ENCODE measurements around the gene TSPEAR.
"Not testable (repeated sequence)": the region's sequence is repeated elsewhere in the genome, so short reads cannot be mapped to it uniquely, and the experiment has no call there.

The TSPEAR gene

GRCh38 chr21:44623575-44623974 lies 87.8 kb downstream of the TSPEAR start:
- DNase-seq: no peak

- no peak for DNase-seq
These were observed 91.5 kb downstream of the TSPEAR start for GRCh38 chr21:44619886-44620285.

DNA sequence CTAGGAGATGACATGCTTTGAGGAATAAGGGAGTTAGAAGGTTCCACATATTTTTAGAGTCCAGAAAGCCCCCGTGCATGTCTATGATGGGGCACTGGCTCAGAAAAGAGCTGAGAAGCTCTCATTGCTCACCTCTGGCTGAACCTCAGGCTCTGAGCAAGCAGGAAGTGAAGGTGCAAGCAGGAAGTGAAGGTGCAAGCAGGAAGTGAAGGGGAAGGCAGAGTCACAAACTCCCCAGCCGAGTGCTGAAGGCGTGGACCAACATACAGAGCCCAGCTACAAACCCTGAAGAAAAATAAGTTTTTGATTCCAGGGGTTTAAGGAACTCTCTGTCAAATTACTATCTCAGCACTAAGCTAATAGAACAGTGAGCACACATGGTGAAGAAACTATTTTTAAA lies 92.5 kb downstream of the TSPEAR start:
- no peak for DNase-seq

DNA sequence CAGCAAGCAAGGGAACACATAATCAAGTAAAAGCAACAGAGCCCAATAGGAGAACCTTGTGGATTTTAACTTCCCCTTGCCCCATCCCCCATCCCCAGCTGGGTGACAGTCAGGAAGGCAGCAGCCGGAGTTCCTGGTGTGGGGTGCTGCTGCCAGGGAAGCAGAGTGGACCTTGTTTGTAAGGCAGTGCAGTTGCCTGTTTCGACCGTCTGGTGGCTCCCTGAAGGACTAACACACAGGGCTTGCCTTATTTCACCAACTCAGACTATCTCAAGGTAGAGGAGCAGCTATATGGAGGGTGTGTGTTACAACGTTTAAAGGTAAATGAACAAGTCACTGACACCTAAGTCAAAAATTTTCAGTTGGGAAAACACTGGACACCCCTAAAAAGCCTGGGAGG lies 92.9 kb downstream of the TSPEAR start:
- no peak for DNase-seq

DNA sequence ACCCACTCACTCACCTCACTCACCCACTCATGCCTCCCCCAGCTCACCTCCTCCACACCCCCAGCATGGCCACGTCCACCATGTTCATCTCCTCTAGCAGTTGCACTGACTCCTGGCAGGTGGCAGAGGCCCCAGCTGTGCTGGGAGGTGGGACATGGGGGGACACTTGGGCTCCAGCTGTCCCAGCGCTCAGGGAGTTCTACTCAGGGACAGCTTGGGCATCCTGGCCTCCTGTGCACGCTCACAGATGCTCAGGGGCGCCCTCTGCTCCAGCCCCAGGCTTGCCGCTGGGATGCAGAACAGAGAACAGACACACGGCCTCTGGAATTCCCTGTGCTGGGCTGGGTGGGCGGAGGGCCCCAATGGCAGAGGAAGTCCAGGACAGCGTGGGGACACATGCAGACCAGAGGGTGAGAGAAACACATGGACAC lies 94.3 kb downstream of the TSPEAR start:
- no peak for DNase-seq

DNA sequence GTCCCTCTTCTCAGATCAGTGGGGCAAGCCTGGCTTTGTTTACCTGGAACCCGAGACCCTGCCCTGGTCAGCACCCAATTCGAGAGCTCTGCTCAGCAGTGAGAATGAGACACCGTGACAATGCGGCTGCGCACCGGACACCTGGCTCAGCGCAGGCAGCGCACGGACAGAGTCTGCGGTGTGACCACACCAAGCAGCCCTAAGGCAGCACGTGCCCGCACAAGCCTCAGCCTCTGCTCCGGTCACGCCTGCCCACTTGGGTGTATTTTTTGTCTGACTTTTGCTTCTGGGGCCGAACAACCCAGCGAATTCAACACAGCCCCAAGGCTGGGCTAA lies 94.8 kb downstream of the TSPEAR start:
- DNase-seq: no peak

DNA sequence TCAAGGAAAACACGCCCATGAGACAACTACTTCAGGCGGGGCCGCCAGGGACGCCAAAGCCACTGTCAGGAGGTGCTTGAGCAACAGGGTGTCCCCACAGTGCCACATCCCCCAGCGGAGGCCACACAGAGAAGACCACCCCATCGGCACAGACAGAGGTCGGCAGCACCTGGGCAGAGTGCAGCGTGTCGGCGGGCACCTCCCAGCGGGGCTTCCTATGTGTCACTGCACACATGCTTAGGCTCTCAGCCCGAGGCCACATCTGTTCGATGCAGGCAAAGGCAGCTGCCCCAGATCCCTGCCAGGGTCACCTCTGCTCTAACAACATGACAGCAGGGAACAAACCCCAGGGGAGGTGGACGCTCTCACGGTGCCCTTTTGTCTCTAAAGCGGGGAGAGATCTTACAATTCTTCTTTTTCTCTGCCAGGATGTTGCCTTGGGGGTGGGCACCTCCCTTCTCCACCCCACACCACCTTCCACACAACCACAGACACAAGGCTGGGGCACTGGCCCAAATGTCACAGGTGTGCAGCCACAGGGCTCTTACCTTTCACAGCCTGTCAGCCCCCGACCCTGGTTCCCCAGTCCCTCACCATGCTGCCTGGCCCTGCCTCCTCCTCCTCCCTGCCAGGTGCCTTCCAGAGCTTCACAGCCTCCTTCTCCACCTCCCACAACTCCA lies 95.3 kb downstream of the TSPEAR start:
- DNase-seq: no peak

DNA sequence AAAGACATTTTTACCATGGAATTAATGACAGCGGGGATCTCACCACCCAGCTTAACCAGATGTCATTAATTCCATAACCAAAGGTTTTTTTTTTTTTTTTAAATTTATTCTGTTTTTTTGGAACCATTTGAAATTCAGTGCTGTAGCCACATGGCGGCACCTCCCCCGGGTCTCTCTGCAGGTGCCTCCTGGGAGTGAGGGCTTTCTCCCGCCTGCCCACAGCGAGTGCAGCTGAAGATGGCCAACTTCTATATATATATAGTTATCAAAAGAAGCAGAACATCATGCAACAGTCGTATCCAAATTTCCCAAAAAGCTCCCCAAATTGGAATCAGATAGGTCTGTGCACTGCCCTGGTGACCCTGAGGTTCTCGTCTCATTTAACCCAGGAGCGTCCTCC lies 95.9 kb downstream of the TSPEAR start:
- DNase-seq: no peak

GRCh38 chr21:44614961-44615391 lies 96.4 kb downstream of the TSPEAR start:
- DNase-seq: no peak

GRCh38 chr21:44614161-44614631 lies 97.2 kb downstream of the TSPEAR start:
- DNase-seq: no peak

GRCh38 chr21:44613386-44614155 lies 97.8 kb downstream of the TSPEAR start:
- DNase-seq: no peak

GRCh38 chr21:44612669-44613229 lies 98.6 kb downstream of the TSPEAR start:
- DNase-seq: no peak

DNA sequence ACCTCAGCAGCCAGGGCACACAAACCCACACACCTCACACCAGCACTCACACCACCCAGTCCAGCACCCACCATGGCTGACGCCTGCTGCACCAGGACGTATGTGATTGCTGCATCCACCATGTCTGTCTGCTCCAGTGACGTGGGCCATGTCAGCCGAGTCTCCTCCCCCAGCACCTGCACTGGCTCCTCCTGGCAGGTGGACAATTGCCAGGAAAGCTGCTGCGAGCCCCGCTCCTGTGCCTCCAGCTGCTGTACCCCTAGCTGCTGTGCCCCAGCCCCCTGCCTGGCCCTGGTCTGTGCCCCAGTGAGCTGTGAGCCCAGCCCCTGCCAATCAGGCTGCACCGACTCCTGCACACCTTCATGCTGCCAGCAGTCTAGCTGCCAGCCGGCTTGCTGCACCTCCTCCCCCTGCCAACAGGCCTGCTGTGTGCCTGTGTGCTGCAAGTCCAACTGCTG lies 99.3 kb downstream of the TSPEAR start, which contains the start of gene KRTAP10-8:
Gene KRTAP10-8 (plus strand): TSS at position 51 of the 458 bp plus-strand sequence. CDS start 22 bp downstream, at position 73.
- no peak for DNase-seq

GRCh38 chr21:44611551-44611950 lies 99.8 kb downstream of the TSPEAR start:
- DNase-seq: no peak

GRCh38 chr21:44610157-44610843 lies 101.1 kb downstream of the TSPEAR start:
- DNase-seq: not testable (repeated sequence)

GRCh38 chr21:44609193-44609592 lies 102.2 kb downstream of the TSPEAR start:
- DNase-seq: no peak

DNA sequence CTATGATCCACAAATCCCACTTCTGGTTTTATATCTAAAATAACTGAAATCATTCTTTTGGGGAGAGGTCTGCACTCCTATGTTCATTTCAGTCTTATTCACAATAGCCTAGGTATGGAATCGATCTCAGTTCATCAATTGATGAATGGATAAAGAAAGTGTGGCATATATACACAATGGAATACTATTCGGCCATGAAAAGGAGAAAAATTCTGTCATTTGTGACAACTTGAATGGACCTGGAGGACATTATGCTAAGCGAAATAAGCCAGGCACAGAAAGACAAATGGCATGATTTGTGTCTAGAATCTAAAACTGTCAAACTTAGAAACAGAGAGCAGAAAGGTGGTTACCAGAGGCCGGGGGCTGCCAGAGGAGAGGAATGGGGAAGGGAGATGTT lies 104.9 kb downstream of the TSPEAR start:
- no peak for DNase-seq

DNA sequence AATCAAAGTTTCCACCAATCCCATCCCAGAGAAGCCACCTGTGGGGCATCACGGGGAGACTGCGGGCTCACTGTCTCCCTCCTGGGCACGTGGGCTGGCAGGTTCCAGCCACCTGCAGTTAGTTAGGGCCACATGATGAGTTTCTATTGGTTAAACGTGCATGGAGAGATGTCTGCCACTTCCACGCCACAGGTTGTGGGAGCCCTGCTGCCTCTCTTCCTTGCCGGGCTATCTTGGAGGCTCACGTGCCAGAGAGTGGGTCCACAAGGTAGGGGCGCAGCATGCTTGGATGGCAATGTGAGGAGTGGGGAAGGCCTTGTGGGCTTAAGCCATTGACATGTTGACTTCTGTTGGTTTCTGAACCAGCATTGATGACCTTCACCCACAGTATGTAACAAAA lies 107.5 kb downstream of the TSPEAR start:
- no peak for DNase-seq

DNA sequence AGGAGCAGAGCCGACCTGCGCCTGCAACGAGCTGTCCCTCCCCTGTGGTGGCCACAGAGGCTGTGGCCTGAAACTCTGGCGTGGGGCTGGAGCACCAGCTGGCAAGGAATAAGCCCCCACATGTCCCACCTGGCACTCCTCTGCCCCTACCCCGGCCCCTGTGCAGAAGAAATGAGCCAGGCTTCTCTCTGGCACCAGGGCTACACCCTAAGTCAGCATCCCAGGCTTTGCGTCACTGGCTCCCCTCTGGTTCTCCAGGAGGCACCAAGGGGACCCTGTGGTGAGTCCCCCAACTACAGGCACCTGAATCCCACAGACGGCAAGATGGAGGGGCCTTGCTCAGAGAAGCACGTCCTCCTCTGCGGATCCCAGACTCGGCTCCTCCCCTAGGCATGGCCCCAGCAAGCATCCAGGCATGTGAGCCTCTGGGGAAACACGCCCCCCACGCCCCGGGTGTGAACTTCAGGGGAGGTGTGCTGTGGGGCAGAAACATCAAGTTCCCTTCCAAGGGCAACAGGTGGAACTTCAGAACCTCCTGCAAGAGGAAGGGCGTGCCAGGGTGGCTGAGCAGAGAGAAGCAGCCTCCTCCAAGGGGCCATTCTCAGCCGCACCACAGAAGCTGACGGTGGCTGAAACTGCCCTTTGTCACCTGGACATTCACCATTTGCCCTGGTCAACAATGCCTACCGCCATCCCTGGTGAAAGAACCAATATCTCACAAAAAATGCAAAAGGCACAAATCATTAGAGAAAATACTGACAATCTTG lies 108.1 kb downstream of the TSPEAR start:
- no peak for DNase-seq

DNA sequence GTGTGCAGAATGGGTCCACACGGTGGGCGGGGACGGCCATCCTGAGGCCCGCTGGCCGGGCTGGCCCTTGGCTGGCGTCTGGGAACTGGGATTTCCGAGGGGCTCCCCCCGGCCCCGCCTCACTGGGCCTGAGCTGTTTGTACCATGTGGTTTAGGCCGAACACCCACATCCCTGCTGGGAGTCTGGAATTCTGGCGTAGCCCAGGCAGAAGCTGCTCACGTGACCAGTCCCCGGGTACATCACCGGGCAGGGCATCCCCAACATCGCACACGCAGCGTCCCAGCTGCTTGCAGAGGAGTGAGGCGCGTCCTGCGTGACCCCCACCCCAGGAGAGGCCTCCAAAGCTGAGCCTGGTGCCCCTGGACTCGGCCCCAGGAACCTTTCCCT lies 108.9 kb downstream of the TSPEAR start:
- DNase-seq: no peak

DNA sequence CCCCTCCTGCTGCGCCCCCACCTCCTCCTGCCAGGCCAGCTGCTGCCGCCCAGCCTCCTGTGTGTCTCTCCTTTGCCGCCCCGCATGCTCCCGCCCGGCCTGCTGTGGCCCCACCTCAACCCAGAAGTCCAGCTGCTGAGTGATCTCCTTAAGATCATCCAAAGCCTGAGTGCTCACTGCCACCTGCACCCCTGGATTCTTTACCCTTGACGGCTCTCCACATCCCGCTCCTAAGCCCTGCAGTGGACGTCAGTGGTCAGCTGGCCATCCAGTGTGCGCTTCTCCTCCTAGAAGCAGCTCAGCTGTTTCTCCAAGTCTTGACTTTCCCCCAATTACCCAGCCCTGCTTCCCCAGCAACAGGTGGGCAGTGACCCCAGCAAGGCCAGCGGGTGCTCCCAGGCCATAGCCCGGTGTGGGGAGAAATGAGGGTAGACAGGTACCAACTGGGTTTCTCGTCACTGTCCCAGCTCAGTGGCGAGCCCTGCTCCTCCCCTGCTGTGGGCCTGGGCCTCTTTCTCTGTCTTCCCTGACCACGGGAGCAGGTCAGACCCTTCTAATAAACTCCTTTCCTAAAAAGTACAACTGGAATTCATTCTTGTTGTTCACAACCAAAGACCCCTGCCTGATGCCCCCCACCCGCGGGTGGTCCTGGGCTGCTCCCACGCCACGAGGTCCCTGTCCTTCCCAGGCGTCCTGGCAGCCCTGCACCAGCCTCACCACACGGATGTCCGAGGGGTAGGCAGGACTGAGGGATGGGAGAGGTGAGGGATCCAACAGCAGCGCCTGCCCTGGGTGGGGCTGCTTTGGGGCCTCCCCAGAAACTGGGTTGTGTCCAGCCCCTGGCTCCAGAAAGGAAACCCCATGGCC lies 109.5 kb downstream of the TSPEAR start:
- no peak for DNase-seq
